Testis (tissue), 2 donors: Measurements from ENCODE around the gene SNX1.

ENCODE experiments used
- POLR2A ChIP-seq: fragments of 450-650 bp; IDR thresholded peaks from one replicate; pipeline ENCODE4 v1.6.1; 2017; ENCODE audit warnings: antibody characterized with exemption, mild to moderate bottlenecking, moderate library complexity
- TF ChIP-seq, protein P1 (sequence below), 3 experiments: fragments of 450-650 bp in 2 of 3; fragments of 200-600 bp in 1 of 3; sonication (generic) in 1 of 3; IDR thresholded peaks; one replicate each; pipeline ENCODE4 v1.5.1; 2016 to 2019; ENCODE audit warnings: antibody characterized with exemption in 3 of 3, mild to moderate bottlenecking in 2 of 3, moderate library complexity in 1 of 3

- TF ChIP-seq, protein P1, sequence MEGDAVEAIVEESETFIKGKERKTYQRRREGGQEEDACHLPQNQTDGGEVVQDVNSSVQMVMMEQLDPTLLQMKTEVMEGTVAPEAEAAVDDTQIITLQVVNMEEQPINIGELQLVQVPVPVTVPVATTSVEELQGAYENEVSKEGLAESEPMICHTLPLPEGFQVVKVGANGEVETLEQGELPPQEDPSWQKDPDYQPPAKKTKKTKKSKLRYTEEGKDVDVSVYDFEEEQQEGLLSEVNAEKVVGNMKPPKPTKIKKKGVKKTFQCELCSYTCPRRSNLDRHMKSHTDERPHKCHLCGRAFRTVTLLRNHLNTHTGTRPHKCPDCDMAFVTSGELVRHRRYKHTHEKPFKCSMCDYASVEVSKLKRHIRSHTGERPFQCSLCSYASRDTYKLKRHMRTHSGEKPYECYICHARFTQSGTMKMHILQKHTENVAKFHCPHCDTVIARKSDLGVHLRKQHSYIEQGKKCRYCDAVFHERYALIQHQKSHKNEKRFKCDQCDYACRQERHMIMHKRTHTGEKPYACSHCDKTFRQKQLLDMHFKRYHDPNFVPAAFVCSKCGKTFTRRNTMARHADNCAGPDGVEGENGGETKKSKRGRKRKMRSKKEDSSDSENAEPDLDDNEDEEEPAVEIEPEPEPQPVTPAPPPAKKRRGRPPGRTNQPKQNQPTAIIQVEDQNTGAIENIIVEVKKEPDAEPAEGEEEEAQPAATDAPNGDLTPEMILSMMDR (IDR thresholded peaks at IDR 0.05), result no peak
- TF ChIP-seq POLR2A, result no peak
Measured at GRCh38 chr15:64155802-64156651, 60.2 kb downstream of the SNX1 start.
